WTC11 (cell line): Measurements from ENCODE around the gene MRFAP1L1.

Source experiments
- ATF1 ChIP-seq: sonication (generic); formaldehyde crosslinking; IDR thresholded peaks from 2 replicates; pipeline ENCODE4 v1.8.1; 2023; ENCODE audit warnings: mild to moderate bottlenecking, moderate library complexity, missing genetic modification reagents
- ATF3 ChIP-seq: sonication (generic); formaldehyde crosslinking; conservative IDR thresholded peaks from 2 replicates; pipeline ENCODE4 v1.8.1; 2022; ENCODE audit warnings: mild to moderate bottlenecking, missing genetic modification reagents
- CREB1 ChIP-seq: sonication (generic); formaldehyde crosslinking; IDR thresholded peaks from 2 replicates; pipeline ENCODE4 v1.8.0; 2023; ENCODE audit warnings: mild to moderate bottlenecking, missing genetic modification reagents
- CTCF ChIP-seq: fragments of 200-600 bp; IDR thresholded peaks from 2 replicates; pipeline ENCODE4 v1.8.0; 2022; ENCODE audit warnings: antibody characterized with exemption
- FOXP1 ChIP-seq: sonication (generic); formaldehyde crosslinking; IDR thresholded peaks from 2 replicates; pipeline ENCODE4 v1.8.0; 2022; ENCODE audit warnings: missing genetic modification reagents, mild to moderate bottlenecking, moderate library complexity, borderline replicate concordance
- MYBL2 ChIP-seq: sonication (generic); formaldehyde crosslinking; IDR thresholded peaks from 2 replicates; pipeline ENCODE4 v1.8.1; 2023; ENCODE audit warnings: mild to moderate bottlenecking, moderate library complexity, missing genetic modification reagents
- NR3C1 ChIP-seq: sonication (generic); formaldehyde crosslinking; conservative IDR thresholded peaks from 2 replicates; pipeline ENCODE4 v1.8.1; 2023; ENCODE audit warnings: low read depth, mild to moderate bottlenecking, missing genetic modification reagents
- SMAD3 ChIP-seq: sonication (generic); formaldehyde crosslinking; IDR thresholded peaks from 2 replicates; pipeline ENCODE4 v1.8.0; 2022; ENCODE audit warnings: missing genetic modification reagents, mild to moderate bottlenecking, borderline replicate concordance
- TEAD1 ChIP-seq: sonication (generic); formaldehyde crosslinking; IDR thresholded peaks from 2 replicates; pipeline ENCODE4 v1.8.0; 2022; ENCODE audit warnings: mild to moderate bottlenecking, missing genetic modification reagents
- ZNF423 ChIP-seq: fragments of 250-450 bp; sonication (Bioruptor Pico); IDR thresholded peaks from 2 replicates; pipeline ENCODE4 v2.1.2; 2022; ENCODE audit warnings: mild to moderate bottlenecking, moderate library complexity

- TF ChIP-seq FOXP1 (CRISPR knock-in tag): no peak
- TF ChIP-seq ATF1 (CRISPR knock-in tag): no peak
- TF ChIP-seq CTCF: no peak
- no peak for TF ChIP-seq SMAD3 (CRISPR knock-in tag)
- no peak for TF ChIP-seq ATF3
- TF ChIP-seq CREB1 (CRISPR knock-in tag): no peak
- TF ChIP-seq TEAD1 (CRISPR knock-in tag): no peak
- TF ChIP-seq NR3C1: no peak
- TF ChIP-seq MYBL2: no peak
- TF ChIP-seq ZNF423 (CRISPR knock-in tag): no peak
These were observed 30.3 kb upstream of the MRFAP1L1 start for GRCh38 chr4:6739920-6740319.
